Astrocyte of the cerebellum (primary cell): ENCODE measurements around the gene PLCXD3.

Experiments used
- DNase-seq: peaks from one replicate; pipeline ENCODE4 v3.0.0-alpha.2; 2011; ENCODE audit warnings: low read depth
- H3K4me3 ChIP-seq: 2 replicates; pipeline ENCODE4 v1.5.1; 2011; ENCODE audit warnings: mild to moderate bottlenecking, low read depth, low read length, moderate library complexity
- CTCF ChIP-seq: IDR thresholded peaks from 2 replicates; pipeline ENCODE4 v1.5.1; 2012; ENCODE audit warnings: low read length, low read depth, moderate library complexity, mild to moderate bottlenecking; ENCODE audit errors: missing control alignments
- in situ Hi-C: cut with HindIII; loops from 2 replicates; pipeline ENCODE4 v1.10.0; 2017; ENCODE audit warnings: low sequenced_read_pairs

PLCXD3 gene

DNA sequence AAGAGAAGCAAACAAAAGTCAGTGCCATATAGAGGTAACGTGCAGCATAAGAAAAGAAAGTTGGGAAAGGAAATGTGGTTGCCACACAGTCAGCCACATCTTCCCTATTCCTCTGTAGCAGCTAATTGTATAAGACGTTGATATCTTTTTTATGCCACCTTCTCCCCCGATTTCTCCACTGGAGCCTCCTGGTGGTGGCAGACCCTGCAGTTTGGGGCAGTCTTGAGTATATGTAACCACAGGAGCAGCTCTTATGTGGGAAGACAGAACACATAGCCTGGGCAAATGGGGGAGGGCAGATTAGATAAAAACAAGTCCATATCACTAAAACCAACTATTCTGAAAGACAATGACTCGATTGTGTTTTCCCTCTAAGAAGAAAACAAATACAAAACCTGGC is 99.7 kb downstream of the PLCXD3 start:
- H3K4me3 ChIP-seq, result no peak overlapping the region
- DNase-seq, result no peak
- TF ChIP-seq CTCF, result no peak
- in situ Hi-C loops, result no loop called here

DNA sequence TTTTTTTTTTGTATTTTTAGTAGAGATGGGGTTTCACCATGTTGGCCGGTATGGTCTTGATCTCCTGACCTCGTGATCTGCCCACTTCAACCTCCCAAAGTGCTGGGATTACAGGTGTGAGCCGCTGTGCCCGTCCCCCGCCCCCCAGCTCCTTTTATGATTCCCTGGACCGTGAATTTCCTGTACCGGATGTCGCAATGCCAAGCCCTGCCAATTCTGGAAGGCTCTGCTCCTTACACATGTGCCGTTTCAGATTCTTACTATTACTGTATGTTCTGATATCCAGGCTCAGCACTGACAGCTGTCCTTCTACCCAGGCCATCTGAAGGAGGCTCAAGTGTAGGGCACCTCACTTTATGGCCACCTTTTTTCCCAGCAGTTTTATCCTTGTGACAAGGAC is 100.1 kb downstream of the PLCXD3 start:
- no peak overlapping the region for H3K4me3 ChIP-seq
- DNase-seq, result no peak
- TF ChIP-seq CTCF, result no peak
- in situ Hi-C loops, result no loop called here

GRCh38 chr5:41408676-41409443 is 101.5 kb downstream of the PLCXD3 start:
- no peak for TF ChIP-seq CTCF
- in situ Hi-C loops, result no loop called here
- no peak for DNase-seq
- H3K4me3 ChIP-seq, result no peak overlapping the region

- DNase-seq, result no peak
- in situ Hi-C loops, result no loop called here
- no peak overlapping the region for H3K4me3 ChIP-seq
- TF ChIP-seq CTCF, result no peak
Observed at GRCh38 chr5:41406936-41407335, 103.5 kb downstream of the PLCXD3 start.

- in situ Hi-C loops, result no loop called here
- no peak for DNase-seq
- TF ChIP-seq CTCF, result no peak
- no peak overlapping the region for H3K4me3 ChIP-seq
Observed at GRCh38 chr5:41406424-41406823, 104.0 kb downstream of the PLCXD3 start.

DNA sequence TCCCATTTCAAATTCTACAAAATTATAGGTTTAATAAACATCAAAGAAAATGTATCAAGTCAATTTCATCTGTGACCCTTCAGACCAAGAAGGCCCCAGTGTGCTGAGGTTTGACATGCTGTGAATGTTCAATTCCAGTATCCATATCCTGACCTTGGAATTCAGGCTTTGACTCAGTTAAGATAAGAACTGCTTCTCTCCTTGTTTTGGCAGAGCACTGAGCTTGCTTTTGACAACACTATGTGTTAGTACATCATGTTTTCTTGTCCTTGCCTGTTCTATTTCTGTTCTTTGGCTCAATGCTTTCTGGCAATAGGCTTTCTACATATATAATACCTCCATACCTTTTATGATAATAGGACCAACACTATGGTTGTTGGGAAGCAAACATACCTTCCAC is 105.6 kb downstream of the PLCXD3 start:
- in situ Hi-C loops, result no loop called here
- DNase-seq, result no peak
- no peak overlapping the region for H3K4me3 ChIP-seq
- no peak for TF ChIP-seq CTCF

DNA sequence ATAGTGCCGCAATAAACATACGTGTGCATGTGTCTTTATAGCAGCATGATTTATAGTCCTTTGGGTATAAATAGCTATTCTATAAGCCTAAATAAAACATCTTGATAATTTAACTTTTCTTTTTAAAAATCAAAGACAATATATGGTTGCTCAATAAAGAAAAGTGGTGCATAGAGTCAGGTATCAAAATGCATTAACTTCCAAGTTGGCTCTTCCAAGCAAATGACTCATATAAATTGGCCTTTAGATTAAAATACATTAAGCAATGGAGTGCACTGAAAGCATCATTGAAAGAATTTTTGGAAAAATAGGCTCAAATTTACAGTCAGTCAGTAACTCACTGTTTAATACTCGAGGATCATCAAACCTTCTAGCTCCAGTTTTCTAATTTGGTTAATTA is 106.6 kb downstream of the PLCXD3 start:
- DNase-seq, result no peak
- no peak overlapping the region for H3K4me3 ChIP-seq
- in situ Hi-C loops, result no loop called here
- TF ChIP-seq CTCF, result no peak
